Activated CD4-positive, alpha-beta T cell treated with anti-CD3 and anti-CD28 coated beads for 1 hour (primary cell): ENCODE results near the gene C5orf22.
"Not testable (repeated sequence)": the region's sequence is repeated elsewhere in the genome, so short reads cannot be mapped to it uniquely, and the experiment has no call there.

Experiments
- DNase-seq: peaks from one replicate; pipeline ENCODE4 v3.0.0-alpha.2; 2020

C5orf22 gene

DNA sequence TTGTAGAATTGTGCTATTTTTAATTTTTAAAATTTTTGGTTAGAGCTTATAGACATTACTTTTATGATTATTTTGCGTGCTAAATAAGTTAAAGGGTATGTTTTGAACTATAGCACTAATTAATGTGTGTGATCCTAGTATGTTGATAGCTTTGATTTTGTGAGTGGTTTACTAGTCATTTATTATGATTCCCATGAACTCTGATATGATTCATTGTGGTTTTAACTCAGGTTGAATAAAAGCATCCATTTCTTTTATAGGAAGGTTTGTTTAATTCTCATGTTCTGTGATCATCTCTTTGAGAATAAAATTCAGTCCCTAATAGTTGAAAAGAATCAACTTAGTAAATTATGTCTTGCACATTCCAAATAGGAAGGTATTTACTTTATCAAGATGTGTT, 22.5 kb downstream of the C5orf22 start:
- no peak for DNase-seq

DNA sequence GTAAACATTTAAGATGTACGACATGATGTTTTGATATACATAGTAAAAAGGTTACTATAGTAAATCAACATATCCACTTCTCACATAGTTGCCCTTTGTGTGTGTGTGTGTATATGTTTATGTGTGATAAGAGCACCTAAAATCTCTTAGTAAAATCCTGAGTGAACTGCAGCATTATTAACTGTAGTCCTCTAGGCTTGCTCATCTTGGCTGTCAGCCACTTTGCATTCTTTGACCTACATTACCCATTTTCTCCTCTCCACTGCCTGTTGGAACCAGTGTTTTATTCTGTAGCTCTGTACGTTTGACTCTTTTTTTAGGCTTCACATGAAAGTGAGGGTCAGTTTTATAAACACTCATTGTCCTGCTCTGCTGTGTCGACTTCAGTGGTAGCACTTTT, 24.4 kb downstream of the C5orf22 start:
- no peak for DNase-seq

DNA sequence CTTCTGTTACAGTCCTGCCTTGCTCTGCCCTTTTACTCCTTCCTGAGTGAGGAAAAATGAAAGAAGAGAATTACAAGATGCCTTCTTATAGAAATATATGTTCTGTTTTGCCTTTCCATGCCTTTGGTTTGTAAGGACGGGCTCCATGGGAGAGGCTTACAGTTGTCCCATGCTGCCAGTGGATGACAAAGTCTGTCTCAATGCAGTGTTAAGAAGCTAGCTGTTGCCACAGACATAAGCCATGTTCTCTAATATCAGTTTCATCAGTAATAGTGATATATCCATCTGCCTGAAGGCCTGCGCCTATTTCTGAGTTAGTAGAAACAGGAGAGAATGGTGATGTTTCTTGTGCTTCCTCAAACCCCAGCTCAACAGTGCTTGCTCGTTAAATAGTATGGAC, 27.8 kb downstream of the C5orf22 start:
- DNase-seq, result no peak

DNA sequence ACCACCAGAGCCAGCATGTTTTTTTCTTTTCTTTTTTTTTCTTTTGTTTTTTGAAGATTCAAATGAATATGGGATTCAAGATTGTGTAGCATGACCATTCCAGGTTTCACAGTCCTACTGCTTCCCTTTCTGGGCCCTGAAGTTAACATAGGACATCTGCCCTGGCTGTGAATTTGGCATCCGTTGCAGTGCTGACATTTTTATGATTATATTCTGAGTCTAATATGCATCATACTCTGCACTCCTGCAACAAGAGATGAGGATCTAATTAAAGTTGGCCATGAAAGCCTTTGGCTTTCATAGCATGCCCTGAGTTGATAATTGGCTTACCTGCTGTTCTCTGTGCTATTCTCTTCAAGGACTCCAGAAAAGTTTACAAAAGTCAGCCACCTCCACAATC, 29.8 kb downstream of the C5orf22 start:
- DNase-seq, result no peak

DNA sequence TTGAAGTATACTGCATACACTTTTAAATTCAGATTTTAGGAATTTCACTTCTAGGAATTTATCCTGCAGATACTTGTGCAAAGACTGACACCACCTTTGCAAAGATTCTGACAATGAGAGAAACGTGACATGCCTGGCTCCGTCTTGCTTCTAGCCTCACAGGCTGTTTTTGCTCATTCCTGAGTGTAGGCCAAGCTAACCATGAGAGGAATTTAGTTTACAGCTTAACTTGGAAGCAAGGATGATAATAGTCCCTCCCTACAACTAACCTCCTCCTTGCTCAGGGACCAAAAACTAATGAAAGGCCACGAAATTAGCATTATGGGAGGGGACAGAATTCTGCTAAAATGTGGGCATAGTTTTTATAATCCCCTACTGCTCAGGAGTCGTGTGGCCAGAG, 31.1 kb downstream of the C5orf22 start:
- no peak for DNase-seq

DNA sequence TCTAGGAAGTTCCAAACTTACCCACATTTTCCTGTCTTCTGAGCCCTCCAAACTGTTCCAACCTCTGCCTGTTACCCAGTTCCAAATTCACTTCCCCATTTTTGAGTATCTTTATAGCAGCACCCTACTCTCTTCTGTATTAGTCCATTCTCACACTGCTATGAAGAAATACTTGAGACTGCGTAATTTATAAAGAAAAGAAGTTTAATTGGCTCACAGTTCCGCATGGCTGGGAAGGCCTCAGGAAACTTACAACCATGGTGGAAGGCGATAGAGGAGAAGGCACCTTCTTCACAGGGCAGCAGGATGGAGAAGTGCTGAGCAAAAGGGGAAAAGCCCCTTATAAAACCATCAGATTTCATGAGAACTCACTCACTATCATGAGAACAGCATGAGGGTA, 34.3 kb downstream of the C5orf22 start:
- DNase-seq, result not testable (repeated sequence)

DNA sequence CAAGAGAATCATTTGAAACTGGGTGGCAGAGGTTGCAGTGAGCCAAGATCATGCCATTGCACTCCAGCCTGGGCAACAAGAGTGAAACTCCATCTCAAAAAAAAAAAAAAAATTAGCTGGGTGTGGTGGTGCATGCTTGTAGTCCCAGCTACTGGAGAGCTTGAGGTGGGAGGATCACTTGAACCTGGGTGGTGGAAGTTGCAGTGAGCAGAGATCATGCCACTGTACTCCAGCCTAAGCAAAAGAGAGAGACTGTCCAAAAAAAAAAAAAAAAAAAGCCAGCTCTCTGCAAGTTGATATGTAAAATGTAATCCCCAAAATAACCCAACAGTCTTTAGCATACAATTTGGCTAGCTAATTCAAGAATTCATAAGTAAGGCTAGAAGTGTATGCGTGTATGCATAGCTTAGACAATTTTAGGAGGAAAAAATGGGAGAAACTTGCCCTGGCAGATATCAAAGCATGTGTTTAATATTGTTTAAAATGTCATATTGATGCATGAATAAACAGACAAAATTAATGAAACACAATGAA, 36.3 kb downstream of the C5orf22 start:
- no peak for DNase-seq

DNA sequence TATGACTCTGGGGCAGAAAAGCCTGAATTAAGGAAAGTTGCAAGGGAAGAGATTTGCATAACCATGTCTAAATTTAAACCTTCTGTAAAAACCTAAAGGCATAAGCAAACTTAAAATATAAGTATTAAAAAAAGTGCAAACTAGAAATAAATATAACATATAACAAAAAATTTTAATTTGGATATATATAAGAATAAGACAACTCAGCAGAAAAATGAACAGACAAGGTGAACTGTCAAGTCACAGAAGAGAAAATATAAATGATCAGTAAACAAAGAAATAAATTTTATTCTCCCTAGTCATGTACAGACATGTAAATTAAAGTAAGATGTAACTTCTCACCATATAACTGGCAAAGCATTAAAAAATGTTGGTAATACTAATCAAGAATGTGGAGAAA, 37.0 kb downstream of the C5orf22 start:
- DNase-seq, result no peak

DNA sequence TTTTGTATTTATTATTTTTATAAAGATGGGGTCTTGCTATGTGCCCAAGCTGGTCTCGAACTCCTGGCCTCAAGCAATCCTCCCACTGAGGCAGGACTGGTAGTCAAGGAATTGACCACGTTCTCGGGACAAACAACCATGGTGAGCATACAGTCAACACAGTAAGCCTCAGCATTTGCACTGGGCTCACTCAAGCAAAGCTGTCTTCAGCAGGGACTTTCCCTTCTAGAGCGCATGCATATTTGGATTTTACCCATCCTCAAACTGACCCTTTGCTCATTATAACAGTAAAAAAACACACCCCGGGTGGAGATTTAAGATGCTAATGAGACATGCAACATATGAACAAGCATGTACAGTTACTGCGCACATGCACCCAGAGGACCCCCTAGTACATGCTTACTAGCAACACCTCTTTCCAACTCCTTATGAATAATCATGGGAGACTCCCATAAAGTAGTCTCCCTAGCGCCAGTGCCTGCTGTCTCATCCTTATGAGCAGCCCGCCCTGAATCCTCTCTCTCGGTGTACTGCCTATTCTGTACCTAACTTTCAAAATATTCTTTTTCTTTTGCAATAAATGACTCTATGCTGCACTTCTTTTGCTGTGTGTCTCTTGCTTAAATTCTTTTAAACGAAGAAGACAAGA, 41.5 kb downstream of the C5orf22 start:
- no peak for DNase-seq

DNA sequence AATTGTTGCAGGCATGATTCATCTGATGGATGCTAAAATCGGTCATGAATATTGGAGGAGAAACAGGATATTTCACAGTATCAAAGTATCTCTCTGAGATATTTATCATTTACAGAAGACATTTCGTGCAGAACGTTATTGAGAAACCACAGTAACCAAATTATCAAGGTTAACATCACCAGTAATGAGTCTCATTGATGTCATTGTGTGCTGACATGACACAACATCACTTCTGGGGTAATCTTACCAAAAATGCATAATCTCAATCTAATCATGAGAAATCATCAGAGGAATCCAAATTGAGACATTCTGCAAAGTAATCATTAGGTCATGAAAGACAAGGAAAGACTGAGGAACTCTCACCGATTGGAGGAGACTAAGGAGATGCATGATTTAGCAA, 42.7 kb downstream of the C5orf22 start:
- no peak for DNase-seq

DNA sequence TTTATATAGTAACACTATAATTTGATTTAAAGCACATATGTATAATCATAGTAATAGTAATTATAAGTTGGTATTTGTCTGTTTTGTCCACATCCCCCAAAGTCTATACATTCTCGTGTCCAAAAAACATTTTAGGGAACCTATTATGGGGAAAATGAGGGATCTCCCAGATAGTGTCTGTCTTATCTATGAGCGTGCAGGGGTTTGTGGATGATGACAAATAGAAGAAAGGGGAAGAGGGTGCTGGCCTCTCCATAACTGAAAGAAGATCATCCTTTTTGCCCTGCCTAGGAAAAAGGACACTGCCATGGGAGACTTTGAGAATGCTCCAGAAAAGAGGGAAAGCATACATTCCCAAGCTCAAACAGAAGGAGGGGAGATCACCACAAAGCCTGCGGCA, 45.3 kb downstream of the C5orf22 start:
- DNase-seq, result no peak

DNA sequence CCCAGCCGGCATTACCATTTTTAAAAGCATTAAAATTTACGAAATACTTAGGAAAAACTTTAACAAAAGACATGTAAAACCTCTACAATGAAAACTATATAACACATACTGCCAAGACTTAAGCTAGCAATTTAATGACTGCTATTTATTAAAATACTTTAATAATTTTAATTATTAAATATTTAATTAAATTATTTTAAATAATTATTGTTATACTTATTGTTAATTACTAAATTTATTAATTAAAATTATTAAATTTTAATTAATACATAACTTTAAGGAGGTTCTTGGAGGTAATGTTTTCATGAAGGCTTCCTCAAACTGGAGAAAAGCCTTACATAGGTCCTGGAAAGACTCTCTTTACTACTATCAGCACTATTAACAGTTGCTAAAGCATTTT, 47.5 kb downstream of the C5orf22 start:
- no peak for DNase-seq

DNA sequence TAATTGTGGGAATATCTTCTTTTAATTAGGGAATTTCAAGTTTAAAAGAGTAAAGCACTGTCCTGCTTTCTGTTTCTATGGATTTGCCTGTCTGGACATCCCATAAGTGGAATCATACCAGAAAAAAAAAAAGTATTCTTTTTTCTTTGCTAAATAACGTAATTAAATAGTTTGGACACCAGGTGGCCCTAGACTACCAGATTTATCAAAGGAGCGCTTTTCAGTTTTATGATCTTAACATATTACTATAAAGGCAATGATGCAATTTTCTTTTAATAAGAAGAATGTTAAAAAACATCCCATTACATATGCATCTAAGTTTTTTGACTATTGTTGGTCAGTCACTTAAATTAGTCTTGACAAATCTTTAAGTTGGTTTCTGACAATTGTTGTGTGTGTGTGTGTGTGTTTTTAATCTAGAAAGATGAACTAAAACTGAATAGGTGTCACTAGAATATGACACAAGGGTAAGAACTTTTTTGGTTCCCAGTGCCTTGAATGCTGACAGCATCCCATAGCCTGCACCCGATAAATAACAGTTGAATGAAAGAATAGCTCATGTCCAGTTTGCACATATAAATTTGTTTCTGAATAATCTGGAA, 49.5 kb downstream of the C5orf22 start:
- no peak for DNase-seq

DNA sequence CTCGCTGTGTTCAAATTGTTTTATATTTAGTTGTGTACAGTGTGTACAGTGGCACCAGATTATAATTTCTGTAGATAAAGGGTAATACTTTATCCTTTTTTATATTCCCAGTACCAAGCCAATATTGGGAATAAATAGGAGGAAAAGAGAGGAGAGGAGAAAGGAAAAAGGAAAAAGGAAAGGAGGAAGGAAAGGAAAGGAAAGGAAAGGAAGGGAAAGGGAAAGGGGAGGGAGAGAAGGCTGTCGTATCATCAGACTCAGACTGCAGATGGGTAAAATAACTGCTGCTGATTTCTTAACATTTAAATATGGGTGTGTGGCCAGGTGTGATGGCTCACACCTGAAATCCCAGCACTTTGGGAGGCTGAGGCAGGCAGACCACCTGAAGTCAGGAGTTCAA, 51.0 kb downstream of the C5orf22 start:
- DNase-seq, result no peak

DNA sequence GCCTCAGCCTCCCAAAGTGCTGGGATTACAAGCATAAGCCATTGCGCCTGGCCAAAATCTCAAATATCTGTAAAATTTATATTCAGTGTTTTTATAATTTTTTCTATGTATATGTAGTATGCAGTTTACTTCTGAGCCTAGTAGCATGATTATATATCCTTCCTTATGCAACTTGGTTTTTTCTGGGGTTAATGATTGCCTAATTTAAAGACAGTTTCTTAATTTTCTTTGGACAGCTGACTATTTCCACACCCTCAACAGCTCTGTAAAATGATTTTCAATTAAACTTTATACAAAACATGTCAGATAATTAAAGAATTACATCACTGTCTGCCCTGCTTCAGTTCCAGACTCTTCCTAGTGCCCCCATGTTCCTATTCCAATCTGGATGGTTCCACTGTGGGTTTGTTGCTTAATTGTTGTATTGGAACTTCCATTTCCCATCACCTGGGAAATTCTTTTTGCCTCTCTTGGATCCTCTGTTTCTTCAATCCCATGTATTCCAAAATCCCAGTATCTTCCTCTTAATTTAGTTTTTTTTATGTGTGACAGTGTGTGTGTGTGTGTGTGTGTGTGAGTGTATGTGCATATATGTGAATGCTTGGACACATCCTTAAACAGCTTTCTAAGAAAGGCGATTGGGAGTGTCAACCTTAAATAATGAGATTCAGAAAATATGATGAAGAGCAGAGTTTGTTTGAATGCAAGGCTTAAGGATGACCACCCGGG, 53.2 kb downstream of the C5orf22 start:
- DNase-seq, result no peak

DNA sequence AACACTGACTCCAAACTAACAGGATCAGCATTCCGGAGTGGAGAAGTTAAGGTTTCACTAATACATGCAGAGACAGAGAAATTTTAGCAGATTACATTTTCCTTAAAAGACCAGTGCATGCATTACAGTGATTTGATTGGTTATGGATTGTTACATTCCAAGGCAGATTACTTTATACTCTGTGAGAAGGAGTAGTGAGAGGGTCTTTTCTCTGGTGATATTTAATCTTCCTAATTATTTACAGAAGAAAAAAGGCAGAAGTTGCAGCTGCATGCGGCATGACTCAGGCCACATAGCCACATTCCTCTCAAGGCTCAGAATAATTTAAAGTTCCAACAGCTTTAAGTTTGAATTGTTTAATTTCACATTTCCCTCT, 53.8 kb downstream of the C5orf22 start:
- DNase-seq, result no peak

DNA sequence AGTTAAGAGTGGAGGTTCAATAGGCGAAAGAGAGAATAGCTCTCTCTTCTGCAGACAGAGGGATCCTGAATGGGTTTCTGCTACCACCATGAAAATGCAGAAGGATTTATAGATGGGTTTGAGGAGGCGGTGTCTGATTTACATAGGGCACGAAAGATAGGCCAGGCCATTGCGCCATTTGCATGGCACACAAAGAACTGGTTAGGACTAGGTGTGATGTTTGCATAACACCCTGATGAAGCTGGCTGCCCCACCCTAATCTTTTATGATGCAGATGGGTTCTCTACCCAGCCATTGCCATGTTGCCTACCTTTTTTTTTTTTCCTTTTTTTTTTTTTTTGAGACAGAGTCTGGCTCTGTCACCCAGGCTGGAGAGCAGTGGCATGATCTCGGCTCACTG, 55.4 kb downstream of the C5orf22 start:
- DNase-seq, result no peak

DNA sequence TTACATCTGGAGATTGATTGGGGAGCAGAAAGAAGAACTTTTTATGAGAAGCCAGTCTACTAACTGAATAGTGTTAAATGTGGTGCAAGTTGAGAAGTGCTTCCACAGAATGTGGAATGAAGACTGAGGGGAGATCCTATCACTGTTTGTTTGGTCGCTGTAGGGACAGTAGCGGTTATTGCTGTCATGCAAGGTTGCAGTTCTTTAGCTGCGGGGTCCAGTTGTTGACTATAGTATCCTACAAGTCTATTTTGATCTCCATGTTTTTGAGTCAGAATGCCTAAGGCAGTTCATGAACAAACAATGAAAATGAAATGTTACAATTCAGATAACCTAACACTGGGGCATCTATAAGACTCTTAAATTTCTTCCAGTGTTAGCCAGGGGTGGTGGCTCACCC, 61.6 kb downstream of the C5orf22 start:
- DNase-seq, result no peak

DNA sequence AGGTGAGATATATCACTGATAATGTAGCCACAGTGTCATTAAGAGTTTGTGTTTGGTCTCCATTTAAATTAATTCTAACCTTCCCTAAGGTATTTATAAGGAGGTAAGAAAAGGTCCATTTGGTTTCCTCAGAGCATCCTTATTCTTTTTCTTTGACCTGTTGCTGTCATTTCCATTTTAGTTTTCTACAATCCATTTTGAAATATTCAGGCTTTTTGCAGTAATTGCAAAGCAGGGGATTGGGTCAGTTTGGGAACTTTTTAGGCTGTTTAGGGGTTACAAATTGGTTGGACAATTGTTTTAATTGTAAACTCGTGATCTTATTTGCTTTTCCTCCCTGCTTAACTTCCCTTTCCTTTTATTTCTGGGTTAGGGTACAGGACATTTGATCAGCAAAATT, 64.3 kb downstream of the C5orf22 start:
- no peak for DNase-seq

DNA sequence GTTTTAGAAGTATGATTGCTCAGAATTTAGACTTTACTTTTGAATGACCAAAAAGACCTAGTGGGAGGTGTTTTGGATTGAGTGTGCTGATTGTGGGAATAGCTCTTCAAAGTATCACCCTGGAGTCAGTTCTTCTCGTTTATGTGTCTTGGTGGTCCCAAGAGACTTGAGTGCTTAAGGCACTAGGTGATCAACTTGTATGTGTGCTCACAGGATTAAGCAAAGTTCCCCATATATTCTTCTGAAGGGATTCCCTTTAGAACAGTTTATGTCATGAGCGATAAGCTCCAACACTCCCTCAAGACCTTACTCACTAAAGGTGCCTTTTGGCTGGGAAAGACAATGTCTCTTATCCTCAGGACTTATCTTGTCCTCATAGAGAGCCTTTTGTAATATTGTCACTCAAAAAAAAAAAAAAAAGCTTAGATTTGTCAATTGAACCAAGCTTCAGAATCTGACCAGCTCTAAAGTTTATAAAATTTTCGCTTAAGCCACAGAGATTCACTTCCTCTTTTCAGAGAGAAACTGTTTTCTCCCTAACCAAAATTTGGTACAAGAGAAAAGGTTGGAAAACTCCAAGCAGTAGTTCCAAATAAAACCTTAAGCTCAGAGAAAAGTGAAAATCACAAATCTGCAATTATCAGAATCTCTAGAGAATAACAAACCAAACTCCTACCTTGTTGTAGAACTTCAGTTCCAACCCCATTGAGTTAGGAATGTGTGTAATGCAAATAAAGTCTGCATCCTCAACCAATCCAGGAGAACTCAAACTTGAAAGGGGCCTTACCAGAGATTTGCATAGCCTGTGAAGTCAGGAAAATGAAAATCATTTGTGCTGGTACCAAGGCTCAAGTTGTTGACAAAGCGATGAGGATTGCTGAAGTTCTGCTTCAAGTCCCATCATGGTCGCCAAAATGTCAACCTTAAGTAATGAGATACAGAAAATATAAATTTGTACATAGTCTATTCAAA, 66.8 kb downstream of the C5orf22 start:
- no peak for DNase-seq

DNA sequence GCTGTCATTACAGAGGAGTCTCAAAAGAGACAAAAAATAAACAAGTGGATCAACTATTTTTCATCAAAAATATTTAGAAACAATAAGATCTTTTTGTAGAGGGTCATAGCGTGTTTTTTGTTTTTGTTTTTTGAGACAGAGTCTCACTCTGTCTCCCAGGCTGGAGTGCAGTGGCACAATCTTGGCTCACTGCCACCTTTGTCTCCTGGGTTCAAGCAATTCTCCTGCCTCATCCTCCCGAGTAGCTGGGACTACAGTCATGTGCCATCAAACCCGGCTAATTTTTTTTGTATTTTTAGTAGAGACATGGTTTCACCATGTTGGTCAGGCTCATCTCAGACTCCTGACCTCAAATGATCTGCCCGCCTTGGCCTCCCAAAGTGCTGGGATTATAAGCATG, 70.2 kb downstream of the C5orf22 start:
- DNase-seq, result not testable (repeated sequence)

DNA sequence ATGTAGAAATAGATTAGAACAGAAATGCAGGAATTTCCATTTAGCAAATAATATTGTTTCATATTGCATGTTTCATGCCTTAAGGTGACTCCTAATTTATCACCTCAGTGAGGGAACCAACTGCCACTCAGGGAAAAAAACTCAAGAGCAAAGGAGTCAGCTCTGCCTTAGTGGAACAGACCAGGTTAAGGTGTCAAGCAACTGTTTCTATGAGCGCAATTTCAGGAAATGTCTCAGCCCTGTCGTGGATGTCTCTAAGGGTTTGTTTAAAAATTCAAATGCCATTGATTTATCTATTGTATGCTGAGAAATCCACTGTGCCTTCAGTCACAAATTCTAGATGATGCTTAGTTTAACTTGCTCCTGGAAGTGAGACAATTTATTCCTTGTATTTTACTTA, 72.1 kb downstream of the C5orf22 start:
- DNase-seq, result no peak

DNA sequence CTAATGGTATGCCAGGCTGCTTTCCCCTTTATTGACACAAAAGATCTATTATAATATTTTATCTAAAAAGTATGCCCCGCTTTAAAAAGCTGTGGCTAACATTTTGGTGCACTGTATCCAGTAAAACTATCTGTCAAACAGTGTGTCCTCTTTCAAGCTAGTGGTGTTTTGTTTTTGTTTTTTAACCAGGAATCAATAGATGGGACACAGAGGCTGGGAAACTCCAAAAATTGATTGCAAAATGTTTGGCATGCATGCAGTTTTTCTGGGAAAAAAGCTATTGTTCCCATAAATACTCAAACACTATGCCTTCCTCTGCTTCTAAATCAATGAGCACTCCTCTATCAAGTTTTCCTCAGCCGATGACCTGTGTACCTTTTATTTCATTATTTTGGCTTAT, 72.5 kb downstream of the C5orf22 start:
- no peak for DNase-seq
